K562 (cell line): ENCODE data around the gene ZNF484.

Source experiments
- BRF1 ChIP-seq: IDR thresholded peaks from 3 replicates; pipeline ENCODE4 v1.6.1; 2011; ENCODE audit warnings: borderline replicate concordance, mild to moderate bottlenecking; ENCODE audit not compliant: insufficient read length; ENCODE audit errors: extremely low read depth
- CTCF ChIP-seq, 3 experiments: IDR thresholded peaks in 2 of 3; conservative IDR thresholded peaks in 1 of 3; 2 replicates each; pipeline ENCODE4 v1.5.1; 2011 to 2012; ENCODE audit warnings: low read length in 3 of 3, mild to moderate bottlenecking in 3 of 3, control low read depth in 2 of 3, improper control_type of control experiment in 1 of 3, inconsistent platforms in 1 of 3, low read depth in 1 of 3, mixed read lengths in 1 of 3, moderate library complexity in 1 of 3; ENCODE audit not compliant: insufficient read depth in 2 of 3
- E2F4 ChIP-seq: sonication (generic); formaldehyde crosslinking; IDR thresholded peaks from 2 replicates; pipeline ENCODE4 v1.8.0; 2022; ENCODE audit warnings: mild to moderate bottlenecking, low read depth, missing genetic modification reagents
- ESRRA ChIP-seq: fragments of 450-650 bp; IDR thresholded peaks from 2 replicates; pipeline ENCODE4 v1.6.1; 2014; ENCODE audit warnings: low read depth, mild to moderate bottlenecking, moderate library complexity, borderline replicate concordance
- HIVEP1 ChIP-seq: fragments of 250-450 bp; sonication (Bioruptor Pico); IDR thresholded peaks from 2 replicates; pipeline ENCODE4 v1.4.0; 2020; ENCODE audit warnings: mild to moderate bottlenecking
- KLF16 ChIP-seq: IDR thresholded peaks from 2 replicates; pipeline ENCODE4 v1.6.1; 2016; ENCODE audit warnings: antibody characterized with exemption
- SMC3 ChIP-seq: conservative IDR thresholded peaks from 2 replicates; pipeline ENCODE4 v1.6.1; 2011; ENCODE audit warnings: low read depth, low read length, improper control_type of control experiment; ENCODE audit not compliant: insufficient read depth
- SRF ChIP-seq, 2 experiments: fragments of 250-450, 450-650 bp in 1 of 2; sonication (Bioruptor Pico) in 1 of 2; sonication (generic) in 1 of 2; formaldehyde crosslinking; IDR thresholded peaks; 2 replicates each; pipeline versions ENCODE4 v1.5.0 to v1.5.1; 2020 to 2022; ENCODE audit warnings: mild to moderate bottlenecking in 1 of 2, missing genetic modification reagents in 1 of 2
- TBL1XR1 ChIP-seq, 2 experiments: IDR thresholded peaks; 2 replicates each; pipeline ENCODE4 v1.6.1; 2012; ENCODE audit warnings: improper control_type of control experiment in 2 of 2, low read length in 2 of 2, mild to moderate bottlenecking in 1 of 2
- ZFP36 ChIP-seq: fragments of 150-350 bp; IDR thresholded peaks from 2 replicates; pipeline ENCODE4 v1.6.1; 2018; ENCODE audit warnings: low read length, low read depth; ENCODE audit not compliant: partially characterized antibody
- ZNF347 ChIP-seq: fragments of 450-650 bp; formaldehyde crosslinking; IDR thresholded peaks from 2 replicates; pipeline ENCODE4 v1.4.0; 2020; ENCODE audit warnings: low read depth, mild to moderate bottlenecking, moderate library complexity
- ZSCAN32 ChIP-seq: fragments of 450-650 bp; formaldehyde crosslinking; IDR thresholded peaks from 2 replicates; pipeline ENCODE4 v1.4.0; 2020; ENCODE audit warnings: mild to moderate bottlenecking, moderate library complexity

- no peak for TF ChIP-seq HIVEP1 (CRISPR knock-in tag)
- TF ChIP-seq BRF1, result no peak
- no peak for TF ChIP-seq E2F4 (CRISPR knock-in tag)
- no peak for TF ChIP-seq ZSCAN32
- no peak for TF ChIP-seq SMC3
- no peak for TF ChIP-seq KLF16
- no peak for TF ChIP-seq CTCF (IDR thresholded peaks at IDR 0.05 in 2 of 3, conservative IDR thresholded peaks at IDR 0.05 in 1 of 3; ENCODE audit: insufficient read depth in 2 of 3, low read depth in 1 of 3, low read length in 3 of 3)
- TF ChIP-seq ESRRA, result no peak
- TF ChIP-seq ZNF347 (CRISPR knock-in tag), result no peak
- TF ChIP-seq ZFP36, result no peak
- TF ChIP-seq SRF (CRISPR knock-in tag; IDR thresholded peaks at IDR 0.05), result no peak
- TF ChIP-seq TBL1XR1 (IDR thresholded peaks at IDR 0.05; ENCODE audit: low read length in 2 of 2), result no peak
Measured at GRCh38 chr9:92917176-92917800, 39.5 kb upstream of the ZNF484 start.
